NCI-H748 (cell line): Measurements from ENCODE around the gene AMD1.
"Not testable (repeated sequence)": the region's sequence is repeated elsewhere in the genome, so short reads cannot be mapped to it uniquely, and the experiment has no call there.

Experiments used
- DNase-seq: peaks from one replicate; lab custom pipeline; 2025; ENCODE audit not compliant: unreplicated experiment; lab: John Stamatoyannopoulos, UW

The AMD1 gene

GRCh38 chr6:110873981-110874879, at the start of gene AMD1:
AMD1 (plus strand) TSS chr6:110874785; CDS start chr6:110875106, 321 bp downstream.
- peak; percentile 99 for DNase-seq

GRCh38 chr6:110826236-110827129, 48.1 kb upstream of the AMD1 start:
- no peak for DNase-seq

GRCh38 chr6:110828396-110828795, 46.2 kb upstream of the AMD1 start:
- no peak for DNase-seq

GRCh38 chr6:110831405-110831804, 43.2 kb upstream of the AMD1 start:
- DNase-seq = no peak

- no peak for DNase-seq
Measured at GRCh38 chr6:110833831-110834230, 40.8 kb upstream of the AMD1 start.

- not testable (repeated sequence) for DNase-seq
Measured at GRCh38 chr6:110835751-110836150, 38.8 kb upstream of the AMD1 start.

- no peak for DNase-seq
Measured at GRCh38 chr6:110841266-110841665, 33.3 kb upstream of the AMD1 start.

GRCh38 chr6:110849781-110850180, 24.8 kb upstream of the AMD1 start:
- DNase-seq = no peak

GRCh38 chr6:110852773-110853172, 21.8 kb upstream of the AMD1 start:
- DNase-seq = no peak

- no peak for DNase-seq
Measured at GRCh38 chr6:110853754-110854477, 20.7 kb upstream of the AMD1 start.

- DNase-seq = no peak
Measured at GRCh38 chr6:110856296-110856695, 18.3 kb upstream of the AMD1 start.

GRCh38 chr6:110858016-110858415, 16.6 kb upstream of the AMD1 start:
- no peak for DNase-seq

GRCh38 chr6:110858562-110859214, 15.9 kb upstream of the AMD1 start:
- DNase-seq = no peak

GRCh38 chr6:110859335-110859792, 15.2 kb upstream of the AMD1 start:
- DNase-seq = no peak

GRCh38 chr6:110864824-110865223, 9.8 kb upstream of the AMD1 start:
- peak; percentile 31 for DNase-seq

GRCh38 chr6:110874880-110875547, 429 bp downstream of the AMD1 start:
- DNase-seq = peak; percentile 70

GRCh38 chr6:110875548-110876169, 1.1 kb downstream of the AMD1 start:
- peak; percentile 78 for DNase-seq

- DNase-seq = peak; percentile 92
Measured at GRCh38 chr6:110876170-110876773, 1.7 kb downstream of the AMD1 start.
